ENCODE results near the gene ATP6V1E1.
"Not testable (repeated sequence)": the region's sequence is repeated elsewhere in the genome, so short reads cannot be mapped to it uniquely, and the experiment has no call there.

The ATP6V1E1 gene

GRCh38 chr22:17579535-17579981 is 49.0 kb downstream of the ATP6V1E1 start:
- no peak for DNase-seq

DNA sequence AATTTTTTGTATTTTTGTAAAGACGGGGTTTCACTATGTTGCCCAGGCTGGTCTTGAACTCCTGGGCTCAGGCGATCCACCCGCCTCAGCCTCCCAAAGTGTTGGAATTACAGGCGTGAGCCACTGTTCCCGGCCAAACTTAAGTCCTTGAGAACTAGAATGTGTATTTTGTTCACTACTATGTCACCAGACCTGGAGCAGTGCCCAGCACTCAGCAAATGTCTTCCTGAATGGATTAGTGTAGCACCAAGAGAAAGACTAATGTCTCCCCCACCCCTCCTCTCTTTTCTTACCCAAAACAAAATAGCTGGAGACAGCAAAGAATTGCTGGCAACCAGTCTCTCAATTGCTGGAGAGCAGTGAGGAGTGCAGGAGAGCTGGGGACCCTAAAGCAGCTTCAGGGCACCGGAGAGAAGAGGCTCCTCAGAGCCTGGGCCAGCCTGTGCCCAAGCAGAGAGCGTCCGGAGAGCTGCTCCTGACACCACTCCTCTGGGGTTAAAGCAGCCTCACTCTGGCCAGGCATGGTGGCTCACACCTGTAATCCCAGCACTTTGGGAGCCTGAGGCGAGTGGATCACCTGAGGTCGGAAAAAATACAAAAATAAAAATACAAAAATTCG is 50.3 kb downstream of the ATP6V1E1 start:
- DNase-seq = no peak

DNA sequence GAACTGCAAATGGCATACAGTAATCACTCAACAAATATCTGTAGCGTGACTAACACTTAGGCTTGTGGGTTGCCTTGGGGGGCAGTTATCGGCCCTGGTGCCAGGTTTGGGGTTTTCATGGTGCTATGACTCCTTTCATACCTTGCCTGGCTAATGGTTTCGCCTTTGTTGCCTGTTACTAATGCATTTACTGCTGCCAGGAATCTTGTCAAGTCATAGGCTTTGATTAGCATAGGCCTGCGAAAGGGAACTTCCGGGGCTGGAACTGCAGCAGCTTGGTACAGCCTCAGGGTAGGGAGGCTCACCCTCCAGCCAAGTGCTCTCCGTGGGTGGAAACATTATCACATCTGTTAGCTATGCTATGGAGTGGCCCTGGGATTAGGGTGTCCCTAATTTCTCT is 52.1 kb downstream of the ATP6V1E1 start:
- no peak for DNase-seq

- no peak for DNase-seq
These were observed 52.9 kb downstream of the ATP6V1E1 start for GRCh38 chr22:17575681-17576080.

GRCh38 chr22:17575151-17575550 is 53.4 kb downstream of the ATP6V1E1 start:
- no peak for DNase-seq

DNA sequence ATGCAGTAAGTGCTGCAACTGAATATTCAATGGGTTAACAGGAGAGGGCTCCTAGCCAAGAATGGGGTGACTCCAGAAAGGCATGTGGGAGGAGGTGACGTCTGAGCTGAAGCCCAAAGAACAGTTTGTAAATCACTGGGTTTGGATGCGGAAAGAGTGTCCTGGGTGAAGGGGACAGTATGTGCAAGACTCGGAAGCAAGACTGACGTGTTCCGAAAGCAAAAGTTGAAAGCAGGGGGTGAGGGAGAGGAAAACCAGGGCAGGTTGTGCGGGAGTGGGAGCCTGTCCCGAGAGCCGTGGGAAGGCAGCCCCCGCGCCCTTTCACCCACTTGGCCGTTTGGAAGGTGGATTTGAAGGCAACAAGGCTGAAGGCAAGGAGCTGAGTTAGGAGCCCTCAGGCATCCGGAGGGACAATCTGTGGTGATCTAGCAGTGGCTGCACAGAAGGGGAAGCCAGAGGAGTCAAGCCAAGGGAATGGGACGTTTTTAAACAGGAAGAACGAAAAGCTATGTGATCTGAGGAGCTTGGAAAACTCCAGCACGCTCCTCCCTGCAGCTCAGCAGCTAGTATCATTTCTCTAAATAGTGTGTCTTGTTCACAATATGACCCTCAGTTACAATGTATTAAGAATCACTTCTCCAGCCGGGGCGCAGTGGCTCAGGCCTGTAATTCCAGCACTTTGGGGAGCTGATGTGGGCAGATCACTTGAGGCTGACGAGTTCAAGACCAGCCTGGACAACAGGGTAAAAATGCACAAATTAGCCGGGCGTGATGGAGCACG is 57.5 kb downstream of the ATP6V1E1 start:
- no peak for DNase-seq

- DNase-seq = no peak
These were observed 58.5 kb downstream of the ATP6V1E1 start for GRCh38 chr22:17569971-17570511.

GRCh38 chr22:17566776-17567175 is 61.8 kb downstream of the ATP6V1E1 start:
- DNase-seq = no peak

- DNase-seq = not testable (repeated sequence)
These were observed 62.4 kb downstream of the ATP6V1E1 start for GRCh38 chr22:17566016-17566687.

DNA sequence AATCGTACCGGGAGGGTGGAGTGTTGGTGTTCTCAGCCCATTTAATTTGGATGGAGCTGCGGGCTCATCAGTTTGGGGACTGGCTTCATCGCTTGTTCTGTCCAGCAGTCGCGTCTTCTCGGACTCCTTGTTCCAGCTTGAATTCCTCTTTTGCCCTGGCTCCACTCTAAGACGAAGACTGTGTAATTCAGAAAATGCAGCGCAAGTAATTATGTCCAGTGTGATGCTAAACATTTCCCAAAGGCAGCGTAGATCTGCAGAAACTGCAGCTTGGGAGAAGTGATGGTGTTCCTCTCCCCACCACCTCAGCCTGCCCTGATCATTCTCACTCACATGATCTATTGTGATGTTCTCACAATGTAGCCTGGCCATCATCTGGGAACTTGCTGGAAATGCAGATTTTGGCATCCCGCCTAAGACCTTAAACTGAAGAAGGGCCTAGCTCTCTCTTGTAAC is 64.6 kb downstream of the ATP6V1E1 start:
- DNase-seq = no peak

DNA sequence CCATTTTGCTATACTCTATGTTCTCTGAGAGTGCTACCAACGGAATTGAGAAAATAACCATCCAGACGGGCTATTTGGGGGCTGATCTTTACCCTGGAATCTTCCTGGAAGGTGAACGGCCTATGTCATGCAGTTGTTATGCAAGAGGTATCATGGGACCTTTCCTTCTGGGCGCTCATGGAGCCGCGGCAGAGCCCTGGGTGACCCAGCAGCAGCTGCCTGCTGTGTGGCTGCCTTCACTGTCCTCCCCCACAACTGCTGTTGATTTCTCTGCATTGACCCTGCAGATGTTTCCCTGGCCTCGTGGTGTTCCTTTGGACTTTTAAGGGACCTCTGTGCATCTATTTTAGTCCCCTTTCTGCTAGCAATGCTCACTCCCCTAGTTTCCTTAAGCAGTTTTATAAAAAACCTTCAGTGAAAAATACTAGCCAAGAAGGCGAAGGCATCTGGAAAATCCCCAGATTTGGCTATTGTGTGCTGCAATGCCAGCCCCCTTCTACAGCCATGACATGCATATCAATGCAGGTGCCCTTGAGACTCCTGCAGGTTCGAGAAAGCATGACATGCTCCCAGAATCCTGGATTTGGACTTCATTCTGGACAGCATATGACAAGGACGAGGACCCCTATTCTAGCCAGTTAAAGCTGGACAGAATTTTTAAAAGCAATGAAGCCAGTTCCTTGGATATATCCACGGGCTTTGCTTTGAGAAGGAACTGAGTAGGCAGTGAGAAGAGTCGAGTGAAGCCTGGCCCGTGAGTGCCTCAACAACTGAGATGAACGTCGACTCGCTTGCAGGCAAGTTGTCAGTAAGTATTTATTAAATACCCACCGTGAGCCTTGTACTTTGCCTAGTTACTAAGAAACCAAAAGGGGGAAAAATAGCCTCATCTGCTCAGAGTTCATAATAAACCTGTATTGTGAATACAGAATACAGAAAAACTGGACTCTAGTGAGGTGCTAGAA is 65.4 kb downstream of the ATP6V1E1 start, which contains the start of gene SLC25A18:
Gene SLC25A18, plus strand, starts transcription at position 593 of the 965 bp plus-strand sequence. CDS start 16,447 bp downstream, outside the sequence.
- DNase-seq = no peak

DNA sequence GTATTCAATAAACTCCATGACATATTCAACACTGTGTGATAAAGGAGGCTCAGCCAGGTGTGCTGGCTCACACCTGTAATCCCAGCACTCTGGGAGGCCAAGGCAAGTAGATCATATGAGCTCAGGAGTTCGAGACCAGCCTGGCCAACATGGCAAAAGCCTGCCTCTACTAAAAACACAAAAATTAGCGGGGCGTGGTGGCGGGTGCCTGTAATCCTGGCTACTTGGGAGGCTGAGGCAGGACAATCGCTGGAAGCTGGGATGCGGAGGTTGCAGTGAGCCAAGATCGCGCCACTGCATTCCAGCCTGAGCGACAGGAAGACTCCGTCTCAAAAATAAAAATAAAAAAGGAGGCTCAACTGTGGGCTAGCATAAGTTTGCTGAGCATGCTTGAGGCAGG is 69.4 kb downstream of the ATP6V1E1 start:
- no peak for DNase-seq

- no peak for DNase-seq
These were observed 73.7 kb downstream of the ATP6V1E1 start for GRCh38 chr22:17554814-17555213.

- no peak for DNase-seq
These were observed 75.8 kb downstream of the ATP6V1E1 start for GRCh38 chr22:17552737-17553136.

- DNase-seq = no peak
These were observed 78.9 kb downstream of the ATP6V1E1 start for GRCh38 chr22:17549655-17550054.

DNA sequence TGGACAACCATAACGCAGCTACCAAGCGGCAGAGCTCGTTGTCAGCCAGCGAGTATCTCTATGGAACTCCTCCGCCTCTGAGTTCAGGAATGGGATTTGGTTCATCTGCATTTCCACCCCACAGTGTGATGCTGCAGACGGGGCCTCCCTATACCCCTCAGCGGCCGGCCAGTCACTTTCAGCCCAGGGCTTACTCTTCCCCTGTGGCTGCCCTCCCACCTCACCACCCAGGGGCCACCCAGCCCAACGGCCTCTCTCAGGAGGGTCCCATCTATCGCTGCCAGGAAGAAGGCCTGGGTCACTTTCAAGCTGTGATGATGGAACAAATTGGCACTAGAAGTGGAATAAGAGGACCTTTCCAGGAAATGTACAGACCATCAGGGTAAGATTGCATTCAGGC is 79.4 kb downstream of the ATP6V1E1 start:
- no peak for DNase-seq

DNA sequence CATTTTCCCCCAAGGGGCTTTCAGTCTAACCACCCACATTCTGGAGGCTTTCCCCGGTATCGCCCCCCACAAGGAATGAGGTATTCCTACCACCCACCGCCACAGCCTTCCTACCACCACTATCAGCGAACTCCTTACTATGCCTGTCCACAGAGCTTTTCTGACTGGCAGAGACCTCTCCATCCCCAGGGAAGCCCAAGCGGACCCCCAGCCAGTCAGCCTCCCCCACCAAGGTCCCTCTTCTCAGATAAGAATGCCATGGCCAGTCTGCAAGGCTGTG is 79.9 kb downstream of the ATP6V1E1 start:
- DNase-seq = no peak

GRCh38 chr22:17548010-17548755 is 80.4 kb downstream of the ATP6V1E1 start:
- DNase-seq = no peak

DNA sequence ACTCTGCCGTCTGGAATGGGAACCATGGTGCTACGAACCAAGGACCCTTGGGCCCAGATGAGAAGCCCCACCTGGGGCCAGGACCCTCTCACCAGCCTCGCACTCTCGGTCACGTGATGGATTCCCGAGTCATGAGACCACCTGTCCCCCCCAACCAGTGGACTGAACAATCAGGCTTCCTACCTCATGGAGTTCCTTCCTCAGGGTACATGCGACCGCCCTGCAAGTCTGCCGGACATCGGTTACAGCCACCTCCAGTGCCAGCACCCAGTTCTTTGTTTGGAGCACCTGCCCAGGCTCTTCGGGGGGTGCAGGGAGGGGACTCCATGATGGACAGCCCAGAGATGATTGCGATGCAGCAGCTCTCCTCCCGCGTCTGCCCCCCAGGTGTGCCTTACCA is 86.1 kb downstream of the ATP6V1E1 start:
- no peak for DNase-seq
